HG03025 (cell line): ENCODE results near the gene CREBRF.
A peak's percentile ranks its signal among the peaks of the same experiment; 100 is the strongest.
"Not testable (repeated sequence)": the region's sequence is repeated elsewhere in the genome, so short reads cannot be mapped to it uniquely, and the experiment has no call there.

ENCODE experiments used
- ATAC-seq: cut with Tn5 transposase; IDR thresholded peaks from one replicate; pipeline ENCODE4 v1.9.1; 2021; ENCODE audit warnings: mild to moderate bottlenecking, moderate library complexity; ENCODE audit not compliant: unreplicated experiment, low FRiP score

Gene CREBRF, protein sequence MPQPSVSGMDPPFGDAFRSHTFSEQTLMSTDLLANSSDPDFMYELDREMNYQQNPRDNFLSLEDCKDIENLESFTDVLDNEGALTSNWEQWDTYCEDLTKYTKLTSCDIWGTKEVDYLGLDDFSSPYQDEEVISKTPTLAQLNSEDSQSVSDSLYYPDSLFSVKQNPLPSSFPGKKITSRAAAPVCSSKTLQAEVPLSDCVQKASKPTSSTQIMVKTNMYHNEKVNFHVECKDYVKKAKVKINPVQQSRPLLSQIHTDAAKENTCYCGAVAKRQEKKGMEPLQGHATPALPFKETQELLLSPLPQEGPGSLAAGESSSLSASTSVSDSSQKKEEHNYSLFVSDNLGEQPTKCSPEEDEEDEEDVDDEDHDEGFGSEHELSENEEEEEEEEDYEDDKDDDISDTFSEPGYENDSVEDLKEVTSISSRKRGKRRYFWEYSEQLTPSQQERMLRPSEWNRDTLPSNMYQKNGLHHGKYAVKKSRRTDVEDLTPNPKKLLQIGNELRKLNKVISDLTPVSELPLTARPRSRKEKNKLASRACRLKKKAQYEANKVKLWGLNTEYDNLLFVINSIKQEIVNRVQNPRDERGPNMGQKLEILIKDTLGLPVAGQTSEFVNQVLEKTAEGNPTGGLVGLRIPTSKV

DNA sequence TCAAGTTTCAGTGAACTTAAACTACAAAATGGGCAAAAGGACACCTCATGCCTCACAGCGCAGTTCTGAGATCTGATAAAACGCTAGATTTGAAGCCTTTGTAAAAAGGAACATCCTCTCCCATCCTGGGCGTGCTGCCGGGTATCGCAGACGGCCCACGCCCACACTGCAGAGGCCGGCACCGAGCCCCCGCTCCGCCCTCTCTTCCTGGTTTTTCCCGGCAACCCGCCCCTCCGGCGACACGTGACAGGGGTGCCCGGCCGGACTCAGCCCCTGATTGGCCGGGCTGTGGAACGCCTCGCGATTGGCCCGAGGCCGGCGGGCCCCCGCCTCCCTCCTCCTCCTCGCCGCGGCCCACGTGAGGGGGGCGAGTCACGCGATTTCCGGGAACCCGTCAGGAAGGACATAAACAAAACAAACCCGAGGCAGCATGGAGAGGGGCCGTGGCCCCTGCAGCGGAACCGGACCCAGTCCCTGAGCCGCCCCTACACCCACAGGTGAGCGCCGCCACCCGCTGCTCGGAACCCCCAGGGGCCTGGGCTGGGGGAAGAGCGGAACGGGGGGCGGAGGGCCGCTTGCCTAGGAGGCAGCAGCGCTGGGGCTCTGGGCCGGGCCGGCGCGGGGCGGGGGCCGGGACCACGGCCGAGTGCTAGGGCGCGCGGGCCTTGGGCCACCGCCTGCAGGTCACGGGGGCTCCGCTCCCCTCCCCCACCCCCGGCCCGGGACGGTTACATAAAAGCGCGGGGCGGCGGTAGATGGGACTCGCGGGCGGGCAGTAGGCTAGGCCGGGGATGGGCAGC is at the start of gene CREBRF:
TSS of gene CREBRF (plus strand) at position 370 of the 800 bp plus-strand sequence. CDS start 24,424 bp downstream, outside the sequence.
- ATAC-seq, result peak; percentile 72

DNA sequence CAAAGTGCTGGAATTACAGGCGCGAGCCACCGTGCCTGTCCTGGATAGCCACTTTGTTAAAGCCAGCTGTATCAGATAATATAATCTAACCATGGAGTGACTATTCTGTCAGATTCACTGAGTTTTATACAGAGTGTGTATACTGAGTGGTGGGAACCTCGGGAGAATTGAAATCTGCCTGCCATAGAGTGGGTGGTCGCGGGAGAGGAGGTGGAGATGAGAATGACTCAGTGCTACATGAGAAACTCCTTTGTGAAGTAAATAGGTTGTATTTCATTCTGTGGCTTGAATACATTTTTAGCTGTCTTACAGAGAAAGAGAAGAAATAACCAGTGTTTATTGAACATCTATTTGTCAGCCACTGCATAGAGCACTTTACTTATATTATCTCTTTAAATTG is 46.1 kb upstream of the CREBRF start:
- ATAC-seq, result no peak

DNA sequence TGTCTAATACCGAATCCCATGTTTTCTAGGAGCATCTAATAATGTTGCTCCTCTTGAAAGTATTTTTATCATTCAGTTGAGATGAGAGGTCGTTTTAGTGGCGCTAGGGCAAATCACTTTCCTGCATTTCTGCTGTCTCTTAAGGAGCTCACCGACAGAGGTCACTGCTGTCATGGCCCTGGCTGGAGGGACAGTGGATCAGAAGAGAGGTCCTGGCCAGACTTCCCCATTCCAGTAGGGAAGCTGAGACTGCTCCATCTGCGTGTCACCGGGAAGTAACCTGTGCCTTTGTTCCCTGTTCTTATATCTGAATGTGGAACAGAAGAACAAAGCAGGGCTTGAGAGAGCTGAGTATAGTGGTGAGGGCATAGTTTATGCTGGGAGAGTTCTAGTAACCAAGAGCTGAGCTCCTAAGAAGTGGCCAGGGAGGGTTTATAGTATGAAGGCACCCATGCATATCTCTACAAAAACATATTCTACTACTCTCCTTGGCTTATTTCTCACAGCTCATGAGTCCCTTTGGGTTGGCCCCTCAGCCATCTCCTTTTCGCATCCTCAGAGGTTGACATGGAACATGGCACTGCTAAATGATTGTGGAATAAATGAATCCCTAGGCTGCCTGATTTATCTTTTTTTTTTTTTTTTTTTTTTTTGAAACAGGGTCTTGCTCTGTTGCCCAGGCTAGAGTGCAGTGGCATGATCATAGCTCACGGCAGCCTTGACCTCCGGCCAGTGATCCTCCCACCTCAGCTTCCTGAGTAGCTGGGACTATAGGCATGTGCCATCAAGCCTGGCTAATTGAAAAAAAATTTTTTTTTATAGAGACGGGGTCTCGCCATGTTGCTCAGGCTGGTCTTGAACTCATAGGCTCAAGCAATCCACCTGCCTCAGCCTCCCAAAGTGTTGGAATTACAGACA is 45.3 kb upstream of the CREBRF start:
- ATAC-seq, result no peak

GRCh38 chr5:173011566-173011965 is 44.6 kb upstream of the CREBRF start:
- ATAC-seq, result no peak

DNA sequence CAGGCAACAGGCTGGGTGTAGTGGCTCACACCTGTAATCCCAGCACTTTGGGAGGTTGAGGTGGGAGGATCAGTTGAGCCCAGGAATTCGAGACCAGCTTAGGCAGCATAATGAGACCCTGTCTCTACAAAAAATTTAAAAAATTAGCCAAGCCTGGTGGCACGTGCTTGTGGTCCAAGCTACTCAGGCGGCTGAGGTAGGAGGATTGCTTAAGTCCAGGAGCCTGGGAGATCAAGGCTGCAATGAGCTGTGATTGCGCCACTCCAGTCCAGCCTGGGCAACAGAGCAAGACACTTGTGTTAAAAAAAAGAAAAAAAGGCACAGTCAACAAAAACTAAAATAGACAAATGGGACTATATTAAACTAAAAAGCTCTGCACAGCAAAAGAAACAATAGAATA is 43.3 kb upstream of the CREBRF start:
- ATAC-seq, result no peak

DNA sequence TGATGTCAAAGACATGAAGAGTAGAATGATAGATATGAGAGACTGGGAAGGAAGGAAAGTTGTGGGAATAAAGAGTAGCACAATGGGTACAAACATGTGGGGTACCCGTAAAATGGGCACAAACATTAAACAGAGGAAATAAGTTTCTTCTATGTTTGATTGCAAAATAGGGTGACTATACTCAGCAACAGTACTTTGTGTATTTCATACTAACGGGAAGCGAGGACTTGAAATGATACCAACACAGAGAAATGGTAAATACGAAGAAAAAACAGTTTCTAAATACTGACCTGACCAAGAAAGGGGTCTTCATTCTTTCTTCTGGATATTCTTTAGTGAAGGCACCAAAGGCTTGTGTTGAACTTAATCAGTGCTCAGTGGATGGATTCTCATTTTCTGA is 41.5 kb upstream of the CREBRF start:
- ATAC-seq, result no peak

DNA sequence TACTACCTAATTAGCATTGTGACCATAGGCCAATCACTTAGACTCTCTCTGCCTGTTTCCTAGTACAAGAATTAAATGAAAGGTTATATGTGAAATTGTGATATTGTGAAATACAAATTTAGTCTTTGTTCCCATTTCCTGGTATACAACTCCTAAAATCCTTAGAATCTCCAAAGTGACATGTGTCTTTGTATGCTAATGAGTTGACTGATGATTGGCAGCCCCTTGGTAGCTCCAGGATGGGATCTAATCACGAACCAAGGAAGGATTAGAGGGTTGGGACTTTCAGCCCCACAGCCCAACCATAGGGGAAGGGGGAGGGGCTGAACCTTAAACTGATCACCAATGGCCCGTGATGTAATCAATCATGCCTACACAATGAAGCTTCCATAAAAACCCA is 41.0 kb upstream of the CREBRF start:
- ATAC-seq, result no peak

DNA sequence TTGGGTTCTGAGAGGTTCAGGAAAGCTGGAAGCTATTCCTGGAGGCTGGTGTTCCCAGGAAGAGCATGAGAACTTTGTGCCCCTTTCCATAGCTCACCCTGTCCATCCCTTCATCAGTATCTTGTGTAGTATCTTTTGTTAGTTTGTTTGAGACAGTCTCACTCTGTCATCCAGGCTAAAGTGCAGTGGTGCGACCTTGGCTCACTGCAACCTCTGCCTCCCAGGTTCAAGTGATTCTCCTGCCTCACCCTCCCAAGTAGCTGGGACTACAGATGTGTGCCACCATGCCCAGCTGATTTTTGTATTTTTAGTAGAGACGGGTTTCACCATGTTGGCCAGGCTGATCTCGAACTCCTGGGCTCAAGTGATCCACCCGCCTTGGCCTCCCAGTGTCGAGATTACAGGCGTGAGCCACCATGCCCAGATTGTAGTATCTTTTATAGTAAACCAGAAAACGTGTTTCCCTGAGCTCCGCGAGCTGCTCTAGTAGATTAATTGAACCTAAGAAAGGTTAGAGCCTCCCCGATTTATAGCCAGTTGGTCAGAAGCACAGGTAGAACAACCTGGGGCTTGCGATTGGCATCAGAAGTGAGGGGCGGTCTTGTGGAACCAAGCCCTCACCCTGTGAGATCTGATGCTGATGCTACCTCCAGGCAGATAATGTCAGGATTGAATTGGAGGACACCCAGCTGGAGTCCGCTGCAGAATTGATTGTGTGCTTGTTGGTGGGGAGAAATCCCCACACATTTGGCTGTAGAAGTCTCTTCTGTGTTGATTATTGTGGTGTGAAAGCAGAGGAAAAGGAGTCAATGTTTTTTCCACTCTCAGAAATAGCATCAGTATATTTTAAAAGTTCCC is 40.3 kb upstream of the CREBRF start:
- ATAC-seq, result no peak

GRCh38 chr5:173016598-173017046 is 39.5 kb upstream of the CREBRF start:
- no peak for ATAC-seq

GRCh38 chr5:173017087-173017486 is 39.1 kb upstream of the CREBRF start:
- ATAC-seq, result not testable (repeated sequence)

GRCh38 chr5:173018358-173018757 is 37.8 kb upstream of the CREBRF start:
- no peak for ATAC-seq

DNA sequence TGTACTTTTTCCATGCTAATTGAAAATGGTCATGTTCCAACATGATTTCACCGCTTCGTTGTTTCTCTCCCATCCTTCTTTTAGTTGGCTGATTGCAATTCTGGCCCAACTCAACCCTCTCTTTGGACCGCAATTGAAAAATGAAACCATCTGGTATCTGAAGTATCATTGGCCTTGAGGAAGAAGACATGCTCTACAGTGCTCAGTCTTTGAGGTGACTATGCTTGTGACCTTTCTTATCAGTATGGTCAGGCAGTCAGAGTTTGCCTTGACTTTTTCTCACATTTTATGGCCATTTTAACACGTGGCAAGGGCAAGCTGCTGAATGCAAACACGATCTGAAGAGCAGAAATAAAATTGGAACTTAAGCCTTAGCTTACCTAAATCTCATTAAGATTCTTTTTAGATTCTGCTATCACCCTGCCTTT is 36.0 kb upstream of the CREBRF start:
- no peak for ATAC-seq

DNA sequence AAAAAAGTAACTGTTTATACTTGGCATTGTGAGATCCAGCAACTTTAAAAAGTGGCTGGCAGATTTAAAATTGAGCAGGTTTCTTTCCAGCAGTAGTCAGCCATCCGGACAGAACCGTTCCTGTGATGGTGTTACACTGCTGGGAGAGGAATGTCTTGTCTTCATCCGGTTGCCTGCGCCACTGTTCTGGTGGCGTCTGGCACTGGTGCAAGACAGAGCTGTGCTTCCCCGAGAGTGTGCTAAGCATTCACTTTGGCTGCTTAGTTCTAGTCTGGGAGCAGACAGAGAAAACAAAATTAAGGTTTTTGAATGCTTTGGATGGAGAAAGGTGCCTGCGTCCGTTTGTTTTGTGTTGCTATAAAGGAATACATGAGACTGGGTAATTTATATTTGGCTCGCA is 35.5 kb upstream of the CREBRF start:
- ATAC-seq, result no peak

- no peak for ATAC-seq
These were observed 30.5 kb upstream of the CREBRF start for GRCh38 chr5:173025651-173026050.

- no peak for ATAC-seq
These were observed 28.2 kb upstream of the CREBRF start for GRCh38 chr5:173027905-173028304.

- no peak for ATAC-seq
These were observed 27.3 kb upstream of the CREBRF start for GRCh38 chr5:173028811-173029327.

DNA sequence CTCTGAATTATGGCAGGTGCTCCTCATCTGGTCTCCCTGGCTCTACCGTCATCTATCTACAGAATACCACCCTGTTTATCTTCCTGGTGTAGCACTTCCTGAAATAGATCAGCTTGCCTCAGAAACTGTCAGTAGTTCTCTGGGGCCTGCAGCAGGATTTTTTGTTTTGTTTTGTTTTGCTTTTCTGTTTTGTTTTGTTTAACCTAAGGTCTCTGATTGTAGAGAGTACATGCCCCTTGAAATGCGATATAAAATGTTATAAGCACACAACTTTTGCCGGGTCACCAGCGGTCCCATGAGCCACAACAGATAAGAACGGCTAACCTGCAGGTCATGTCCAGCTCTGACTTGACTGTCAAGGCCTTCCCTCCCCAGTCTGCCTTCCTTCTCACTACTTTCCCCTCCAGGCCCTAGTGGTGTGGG is 26.6 kb upstream of the CREBRF start:
- ATAC-seq, result no peak

GRCh38 chr5:173032096-173032495 is 24.1 kb upstream of the CREBRF start:
- ATAC-seq, result not testable (repeated sequence)

- no peak for ATAC-seq
These were observed 23.4 kb upstream of the CREBRF start for GRCh38 chr5:173032730-173033129.
